Lower leg skin (tissue), 4 donors: ENCODE results near the gene MIGA1. TPM values are rescaled to one million over a fixed set of nuclear protein-coding genes. Genes with fewer than 3 reads are reported as not detected.

Source experiments
- DNase-seq, 2 donors: peaks; one replicate each; pipeline ENCODE4 v3.0.0-alpha.2; 2019; ENCODE audit warnings: low spot score in 2 of 2
- H3K4me3 ChIP-seq: fragments of 200-600 bp; sonication (generic); 2 replicates; pipeline ENCODE4 v1.5.1; 2017; ENCODE audit warnings: mild to moderate bottlenecking, low read depth; ENCODE audit not compliant: poor library complexity, severe bottlenecking
- POLR2A ChIP-seq, 2 donors: fragments of 450-650 bp; IDR thresholded peaks; one replicate each; pipeline ENCODE4 v1.6.1; 2016 to 2017; ENCODE audit warnings: antibody characterized with exemption in 2 of 2, mild to moderate bottlenecking in 1 of 2, moderate library complexity in 1 of 2
- WGBS, 2 donors: methylation state at CpG; one replicate each; pipeline ENCODE4 v1.1.5; 2018; 5-methylcytosine and 5-hydroxymethylcytosine counted together
- intact Hi-C: fragments of 100-400 bp; cut with DNase I; formaldehyde crosslinking; loops from one replicate; pipeline ENCODE4 v1.15.0; 2023; ENCODE audit warnings: low total_unique reads
- total RNA-seq, 4 donors: library from RNA; depleted of rRNA; stranded (reverse); fragments of >200 nt; gene quantifications; one replicate each; pipeline ENCODE4 v1.1.0, GENCODE V29; 2016
- TF ChIP-seq, protein P1 (sequence below), 3 donors: fragments of 450-650 bp; IDR thresholded peaks; one replicate each; pipeline ENCODE4 v1.5.1; 2016; ENCODE audit warnings: antibody characterized with exemption in 3 of 3, mild to moderate bottlenecking in 3 of 3, moderate library complexity in 2 of 3

MIGA1 gene
- 10 to 100 TPM in 1 of 4 donors, 1 to 10 TPM in 3; 7.7 to 13.6 (median 9.5) TPM for total RNA-seq

DNA sequence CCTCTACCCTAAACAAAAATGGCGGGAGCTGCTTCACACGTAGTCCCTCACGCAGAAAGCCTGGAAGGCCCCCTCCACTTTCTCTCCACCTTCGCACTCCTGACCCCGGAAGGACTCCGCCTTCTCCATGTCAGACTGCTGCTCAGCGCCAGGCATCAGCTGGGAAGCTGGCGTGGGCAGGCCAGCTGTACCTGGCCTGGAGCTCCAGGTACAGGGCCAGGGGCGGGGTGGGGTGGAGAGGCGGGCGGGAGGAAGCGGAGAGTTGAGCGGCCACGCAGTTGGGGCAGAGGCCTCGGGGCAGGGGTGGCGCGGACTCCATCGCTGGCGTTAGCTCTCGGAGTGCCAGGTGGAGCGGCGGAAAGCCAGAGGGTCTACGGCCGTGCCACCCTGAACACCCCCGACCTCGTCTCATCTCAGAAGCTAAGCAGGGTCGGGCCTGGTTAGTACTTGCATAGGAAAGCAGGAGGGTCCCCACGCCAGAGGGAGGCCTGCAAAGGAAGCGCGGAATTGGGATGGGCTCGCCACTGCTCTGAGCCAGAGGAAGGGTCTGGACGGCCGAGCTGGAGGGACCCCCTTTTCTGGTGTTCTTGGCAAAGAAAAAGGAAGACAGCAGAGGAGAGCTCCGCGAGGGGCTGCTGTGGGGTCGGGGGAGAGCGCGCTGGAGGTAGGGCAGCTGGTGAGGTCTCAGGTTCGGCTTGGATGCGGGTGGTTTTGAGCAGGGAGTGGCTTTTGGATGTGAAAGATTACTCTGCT, at the start of gene MIGA1:
TSS of gene MIGA1 (plus strand) at position 121 of the 753 bp plus-strand sequence. CDS start 3,604 bp downstream, outside the sequence.
- peak within 1 kb of the TSS; percentile 79 for H3K4me3 ChIP-seq
- TF ChIP-seq, protein P1, sequence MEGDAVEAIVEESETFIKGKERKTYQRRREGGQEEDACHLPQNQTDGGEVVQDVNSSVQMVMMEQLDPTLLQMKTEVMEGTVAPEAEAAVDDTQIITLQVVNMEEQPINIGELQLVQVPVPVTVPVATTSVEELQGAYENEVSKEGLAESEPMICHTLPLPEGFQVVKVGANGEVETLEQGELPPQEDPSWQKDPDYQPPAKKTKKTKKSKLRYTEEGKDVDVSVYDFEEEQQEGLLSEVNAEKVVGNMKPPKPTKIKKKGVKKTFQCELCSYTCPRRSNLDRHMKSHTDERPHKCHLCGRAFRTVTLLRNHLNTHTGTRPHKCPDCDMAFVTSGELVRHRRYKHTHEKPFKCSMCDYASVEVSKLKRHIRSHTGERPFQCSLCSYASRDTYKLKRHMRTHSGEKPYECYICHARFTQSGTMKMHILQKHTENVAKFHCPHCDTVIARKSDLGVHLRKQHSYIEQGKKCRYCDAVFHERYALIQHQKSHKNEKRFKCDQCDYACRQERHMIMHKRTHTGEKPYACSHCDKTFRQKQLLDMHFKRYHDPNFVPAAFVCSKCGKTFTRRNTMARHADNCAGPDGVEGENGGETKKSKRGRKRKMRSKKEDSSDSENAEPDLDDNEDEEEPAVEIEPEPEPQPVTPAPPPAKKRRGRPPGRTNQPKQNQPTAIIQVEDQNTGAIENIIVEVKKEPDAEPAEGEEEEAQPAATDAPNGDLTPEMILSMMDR (IDR thresholded peaks at IDR 0.05), result no peak
- TF ChIP-seq POLR2A (IDR thresholded peaks at IDR 0.05), result no peak
- DNase-seq, result peak; percentile 89 to 96
- intact Hi-C loops, result no loop called here
- WGBS, 2 donors, result 0 to 1% methylated on average over 26 to 30 of the region's 40 CpGs

- H3K4me3 ChIP-seq, result no peak overlapping the region
- WGBS, 2 donors, result 94 to 100% methylated on average over 1 of the region's 1 CpG
- DNase-seq, result no peak
- TF ChIP-seq, protein P1 (IDR thresholded peaks at IDR 0.05), result no peak
- TF ChIP-seq POLR2A (IDR thresholded peaks at IDR 0.05), result no peak
- intact Hi-C loops, result no loop called here
Observed at GRCh38 chr1:77732090-77732489, 47.4 kb upstream of the MIGA1 start.

- DNase-seq, result no peak
- WGBS, 2 donors, result 88 to 95% methylated on average over 1 of the region's 1 CpG
- TF ChIP-seq POLR2A (IDR thresholded peaks at IDR 0.05), result no peak
- TF ChIP-seq, protein P1 (IDR thresholded peaks at IDR 0.05), result no peak
- H3K4me3 ChIP-seq, result no peak overlapping the region
- intact Hi-C loops, result no loop called here
Observed at GRCh38 chr1:77739235-77739634, 40.2 kb upstream of the MIGA1 start.

DNA sequence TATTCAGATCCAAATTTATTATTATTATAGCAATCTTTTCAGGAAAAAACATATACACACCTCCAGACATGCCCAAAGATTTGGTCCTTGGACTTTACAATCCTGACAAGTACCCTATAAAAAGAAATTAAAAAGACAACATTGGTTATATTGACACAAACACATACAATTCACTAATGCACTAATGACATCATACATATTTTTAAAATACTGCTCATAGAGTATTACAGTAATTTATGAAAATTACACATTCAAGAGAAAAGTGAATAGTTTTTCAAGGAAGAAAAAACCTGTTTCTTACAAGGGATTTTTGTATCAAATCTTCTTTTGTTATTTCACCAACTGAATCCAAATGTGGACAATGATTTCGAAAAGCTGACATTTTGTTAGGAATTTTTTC, 38.1 kb upstream of the MIGA1 start:
- no peak overlapping the region for H3K4me3 ChIP-seq
- WGBS, 2 donors, result 88 to 92% methylated on average over 1 of the region's 1 CpG
- intact Hi-C loops, result no loop called here
- no peak for TF ChIP-seq POLR2A (IDR thresholded peaks at IDR 0.05)
- TF ChIP-seq, protein P1 (IDR thresholded peaks at IDR 0.05), result no peak
- no peak for DNase-seq

GRCh38 chr1:77742011-77742555, 37.4 kb upstream of the MIGA1 start:
- no peak for DNase-seq
- no peak for TF ChIP-seq POLR2A (IDR thresholded peaks at IDR 0.05)
- TF ChIP-seq, protein P1 (IDR thresholded peaks at IDR 0.05), result no peak
- intact Hi-C loops, result no loop called here
- no peak overlapping the region for H3K4me3 ChIP-seq
- WGBS, 2 donors, result 83 to 91% methylated on average over 3 of the region's 3 CpGs
